DMS53 treated with DMSO at 0.1 percent for 48 hours (cell line): Measurements from ENCODE around the gene ING3.
"Not testable (repeated sequence)": the region's sequence is repeated elsewhere in the genome, so short reads cannot be mapped to it uniquely, and the experiment has no call there.

ENCODE experiments used
- DNase-seq: peaks from one replicate; lab custom pipeline; 2025; ENCODE audit not compliant: unreplicated experiment; lab: John Stamatoyannopoulos, UW

ING3 gene

GRCh38 chr7:121002048-121002756 is 51.6 kb downstream of the ING3 start:
- DNase-seq = no peak

GRCh38 chr7:121002757-121003200 is 52.2 kb downstream of the ING3 start:
- DNase-seq = no peak

GRCh38 chr7:121003986-121004685 is 53.6 kb downstream of the ING3 start:
- peak; percentile 78 for DNase-seq

- not testable (repeated sequence) for DNase-seq
These were observed 54.5 kb downstream of the ING3 start for GRCh38 chr7:121005058-121005457.

GRCh38 chr7:121005996-121006584 is 55.5 kb downstream of the ING3 start:
- DNase-seq = no peak

- no peak for DNase-seq
These were observed 56.2 kb downstream of the ING3 start for GRCh38 chr7:121006711-121007315.

GRCh38 chr7:121008816-121009215 is 58.2 kb downstream of the ING3 start:
- no peak for DNase-seq

GRCh38 chr7:121011401-121011800 is 60.8 kb downstream of the ING3 start:
- DNase-seq = no peak

- DNase-seq = no peak
These were observed 61.7 kb downstream of the ING3 start for GRCh38 chr7:121012170-121012874.

- DNase-seq = no peak
These were observed 62.3 kb downstream of the ING3 start for GRCh38 chr7:121012919-121013318.

- DNase-seq = no peak
These were observed 65.0 kb downstream of the ING3 start for GRCh38 chr7:121015560-121015959.

- DNase-seq = no peak
These were observed 66.4 kb downstream of the ING3 start for GRCh38 chr7:121016966-121017365.

GRCh38 chr7:121017586-121017985 is 67.0 kb downstream of the ING3 start:
- DNase-seq = no peak

GRCh38 chr7:121019018-121019417 is 68.4 kb downstream of the ING3 start:
- no peak for DNase-seq

- DNase-seq = no peak
These were observed 69.8 kb downstream of the ING3 start for GRCh38 chr7:121020249-121020988.

GRCh38 chr7:121020989-121021969 is 70.7 kb downstream of the ING3 start:
- no peak for DNase-seq

- no peak for DNase-seq
These were observed 72.6 kb downstream of the ING3 start for GRCh38 chr7:121023194-121023593.

- no peak for DNase-seq
These were observed 73.3 kb downstream of the ING3 start for GRCh38 chr7:121023683-121024511.
